ENCODE data around the gene CDKN1C.
A peak's percentile ranks its signal among the peaks of the same experiment; 100 is the strongest.

Gene CDKN1C

DNA sequence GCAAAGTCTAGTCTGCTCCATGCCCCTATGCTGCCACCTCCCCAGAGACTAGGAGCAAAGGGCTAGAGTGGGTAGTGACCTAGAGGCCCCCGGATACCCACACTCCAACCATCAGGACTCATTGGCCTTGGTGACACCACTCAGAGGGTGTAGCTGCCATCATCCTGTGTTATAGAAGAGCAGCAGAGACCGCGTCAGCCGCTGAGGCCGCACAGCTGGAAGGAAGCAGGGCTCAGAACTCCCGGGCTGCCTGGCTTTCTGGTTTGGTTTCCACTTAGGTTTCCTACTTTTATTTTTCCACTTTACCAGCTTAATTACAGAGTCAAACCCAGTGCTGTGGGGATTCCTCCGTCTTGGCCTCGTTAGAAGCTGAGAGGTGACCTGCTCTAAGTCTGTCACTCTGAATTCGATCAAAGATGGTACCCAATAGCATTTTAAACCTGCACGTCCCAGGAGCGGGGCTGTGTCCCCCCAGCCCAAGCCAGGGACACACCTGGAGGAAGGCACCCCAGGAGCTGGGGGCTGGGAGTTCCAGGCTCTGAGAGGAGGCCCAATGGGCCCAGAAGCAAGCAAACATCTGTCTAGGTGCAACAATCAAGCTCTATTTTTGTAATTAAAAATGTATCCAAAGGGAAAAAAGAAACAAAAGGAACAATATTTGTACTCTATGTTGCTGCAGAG is 2.1 kb upstream of the CDKN1C start:
- peak; percentile 22 for DNase-seq

DNA sequence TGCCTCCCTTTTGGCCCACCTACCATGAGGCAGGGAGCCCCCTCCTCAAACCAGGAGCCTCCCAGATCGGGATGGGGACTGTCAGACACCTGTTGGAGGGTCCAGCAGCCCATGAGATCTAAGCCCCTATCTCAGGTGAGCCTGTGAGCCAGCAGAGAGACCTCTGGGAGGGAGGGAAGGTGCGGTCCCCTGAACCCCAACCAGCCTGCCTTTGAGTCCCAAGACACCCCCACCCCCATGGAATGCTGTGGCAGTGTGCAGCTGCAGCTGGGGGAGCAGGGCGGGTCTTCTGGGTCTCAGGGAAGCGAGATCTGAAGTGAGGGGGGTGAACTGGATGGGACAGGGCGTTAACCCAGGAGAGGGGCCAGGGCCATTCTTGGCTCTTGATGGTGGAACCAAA is 1.4 kb upstream of the CDKN1C start:
- DNase-seq = no peak

DNA sequence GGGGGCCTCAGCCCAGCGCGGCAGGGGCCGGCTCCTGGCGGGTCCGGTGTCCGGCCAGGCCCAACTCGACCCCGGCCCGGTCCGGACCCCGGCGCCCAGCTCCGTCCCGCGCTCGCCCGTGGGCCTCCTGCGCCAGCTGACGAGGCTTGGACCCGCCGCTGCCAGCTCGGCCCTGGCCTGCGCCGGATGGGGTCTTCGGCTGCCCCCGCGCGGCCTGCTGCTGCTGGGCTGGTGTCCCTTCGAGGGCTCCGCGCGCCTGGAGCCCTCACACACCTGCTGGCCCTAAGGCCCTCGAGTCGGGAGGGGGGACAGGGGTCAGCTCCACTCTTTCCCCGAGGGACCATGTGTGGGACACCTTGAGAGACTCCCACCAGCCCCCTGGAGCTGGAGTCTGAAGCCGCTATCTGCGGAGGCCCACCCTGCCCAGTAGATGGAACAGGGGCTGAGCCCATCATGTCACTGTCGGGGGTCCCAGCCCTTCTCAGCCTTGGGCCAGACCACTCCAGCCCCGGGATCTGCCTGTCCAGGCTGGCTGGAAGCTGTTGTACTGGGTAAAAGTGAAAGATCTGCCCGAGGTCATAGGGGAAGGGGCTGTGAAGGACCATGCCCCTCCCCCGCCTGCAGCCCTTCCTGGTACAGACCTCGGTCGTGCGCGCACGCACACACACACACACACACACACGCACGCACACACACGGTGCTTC is 768 bp upstream of the CDKN1C start:
- peak; percentile 64 for DNase-seq

DNA sequence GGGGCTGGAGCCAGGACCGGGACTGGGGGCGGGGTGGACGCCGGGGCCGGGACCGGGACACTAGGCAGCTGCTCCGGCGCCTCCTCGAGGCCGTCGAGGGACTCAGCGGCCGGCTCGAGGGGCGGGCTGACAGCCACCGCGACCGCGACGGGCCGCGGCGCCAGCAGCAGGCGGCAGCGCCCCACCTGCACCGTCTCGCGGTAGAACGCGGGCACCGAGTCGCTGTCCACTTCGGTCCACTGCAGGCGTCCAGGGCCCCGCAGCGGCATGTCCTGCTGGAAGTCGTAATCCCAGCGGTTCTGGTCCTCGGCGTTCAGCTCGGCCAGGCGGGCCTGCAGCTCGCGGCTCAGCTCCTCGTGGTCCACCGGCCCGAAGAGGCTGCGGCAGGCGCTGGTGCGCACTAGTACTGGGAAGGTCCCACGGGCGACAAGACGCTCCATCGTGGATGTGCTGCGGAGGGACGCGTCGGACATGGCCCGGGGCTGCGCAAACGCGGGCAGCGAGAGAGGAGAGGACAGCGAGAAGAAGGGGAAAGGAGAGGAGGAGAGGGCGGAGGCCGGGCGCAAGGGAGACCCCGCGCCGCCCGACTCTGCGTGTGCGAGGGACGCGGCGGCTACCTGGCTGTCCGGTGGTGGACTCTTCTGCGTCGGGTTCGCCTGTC is 428 bp downstream of the CDKN1C start:
- DNase-seq = peak; percentile 53

DNA sequence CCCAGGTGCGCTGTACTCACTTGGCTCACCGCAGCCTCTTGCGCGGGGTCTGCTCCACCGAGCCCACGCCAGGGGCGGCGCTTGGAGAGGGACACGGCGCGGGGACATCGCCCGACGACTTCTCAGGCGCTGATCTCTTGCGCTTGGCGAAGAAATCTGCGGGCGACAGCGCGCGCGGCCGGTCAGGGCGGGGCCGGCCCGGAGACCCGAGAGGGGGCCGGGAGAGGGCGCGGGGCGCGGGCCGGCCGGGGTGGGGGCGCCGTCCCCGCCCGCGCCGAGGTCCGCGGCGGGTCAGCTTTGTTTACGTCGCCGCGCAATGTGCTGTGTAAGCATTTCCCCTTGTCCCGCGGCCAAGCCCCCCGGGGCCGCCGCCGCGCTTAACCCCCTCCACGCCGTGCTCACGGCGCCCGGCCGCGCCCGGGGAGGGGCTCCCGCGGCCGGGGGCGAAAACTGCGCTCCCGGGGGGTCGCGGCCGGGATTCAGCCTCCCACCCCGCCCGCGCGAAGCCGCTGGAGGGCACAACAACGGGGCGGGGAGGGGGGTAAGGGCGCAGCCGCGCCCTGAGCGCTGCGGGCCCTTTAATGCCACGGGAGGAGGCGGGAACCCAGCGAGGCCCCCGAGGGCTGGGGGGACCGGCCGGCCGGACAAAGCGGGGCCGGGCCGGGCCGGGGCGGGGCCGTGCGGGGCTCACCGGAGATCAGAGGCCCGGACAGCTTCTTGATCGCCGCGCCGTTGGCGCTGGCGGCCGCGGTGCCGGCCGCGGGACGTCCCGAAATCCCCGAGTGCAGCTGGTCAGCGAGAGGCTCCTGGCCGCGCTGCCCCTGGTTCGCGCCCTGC is 1.4 kb downstream of the CDKN1C start:
- DNase-seq = peak; percentile 22

DNA sequence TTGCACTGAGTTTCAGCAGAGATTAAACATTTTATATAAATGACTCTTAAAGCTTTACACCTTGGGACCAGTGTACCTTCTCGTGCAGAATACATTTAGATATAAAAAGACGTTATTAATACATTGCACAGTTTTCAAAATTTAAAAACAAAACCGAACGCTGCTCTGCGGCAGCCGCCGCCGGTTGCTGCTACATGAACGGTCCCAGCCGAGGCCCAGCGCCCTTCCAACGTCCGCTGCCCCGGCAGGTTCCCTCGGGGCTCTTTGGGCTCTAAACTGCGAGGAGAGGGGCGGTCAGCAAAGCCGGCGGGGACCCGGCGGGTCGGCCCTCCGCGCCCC is 2.0 kb downstream of the CDKN1C start:
- DNase-seq = no peak

DNA sequence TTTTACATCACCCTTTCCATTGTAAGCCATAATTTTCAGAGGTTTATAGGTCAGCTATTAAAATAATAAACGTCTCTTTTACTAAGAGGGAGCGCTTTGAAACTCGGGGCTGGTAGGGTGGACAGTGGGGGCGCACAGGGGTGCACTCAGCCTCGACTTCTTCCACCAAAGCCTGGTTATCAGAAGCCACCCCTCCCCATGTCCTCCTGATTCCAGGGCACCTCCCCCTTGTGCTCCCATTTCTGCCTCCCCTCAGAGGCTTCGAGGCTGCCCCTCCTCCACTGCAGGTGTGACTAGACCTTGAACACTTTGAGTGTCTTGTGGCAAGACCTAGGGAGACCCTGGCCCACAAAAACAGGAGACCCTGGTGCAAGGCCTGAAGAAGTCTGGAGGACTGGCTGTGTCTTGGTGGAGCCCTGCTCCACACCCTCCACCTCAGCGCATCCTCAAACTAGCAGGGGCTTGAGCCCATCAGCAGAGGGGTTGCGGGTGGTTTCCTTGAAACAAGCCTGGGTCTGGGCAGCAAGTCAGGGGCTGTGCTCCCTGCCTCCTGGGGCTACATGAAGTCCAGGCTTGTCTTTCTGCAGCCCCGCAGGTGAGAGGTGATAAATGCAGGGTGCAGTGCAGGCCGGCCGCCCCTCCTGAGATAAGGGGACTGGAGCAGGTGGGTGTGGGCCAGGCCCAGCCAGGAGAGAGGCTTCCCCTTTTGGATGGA is 3.0 kb downstream of the CDKN1C start:
- no peak for DNase-seq

DNA sequence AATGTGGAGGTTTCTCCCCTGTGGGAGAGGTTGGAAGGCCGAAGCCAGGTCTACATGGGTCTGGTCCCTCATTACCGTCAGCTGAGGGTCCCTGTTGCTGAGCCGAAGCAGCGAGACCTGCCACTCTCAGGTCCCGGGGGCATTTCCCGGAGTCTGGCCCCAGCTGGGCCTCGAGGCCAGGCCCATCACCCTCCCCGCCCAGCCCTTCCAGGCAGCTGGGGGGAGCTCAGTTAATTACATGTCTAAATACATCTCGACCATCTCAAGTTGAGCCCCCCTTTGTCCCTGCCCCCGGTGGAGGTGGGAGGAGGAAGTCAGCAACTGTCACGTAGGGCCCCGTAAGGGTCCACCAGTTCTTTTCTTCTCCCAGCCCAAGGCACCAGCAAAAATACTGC is 3.6 kb downstream of the CDKN1C start:
- no peak for DNase-seq

DNA sequence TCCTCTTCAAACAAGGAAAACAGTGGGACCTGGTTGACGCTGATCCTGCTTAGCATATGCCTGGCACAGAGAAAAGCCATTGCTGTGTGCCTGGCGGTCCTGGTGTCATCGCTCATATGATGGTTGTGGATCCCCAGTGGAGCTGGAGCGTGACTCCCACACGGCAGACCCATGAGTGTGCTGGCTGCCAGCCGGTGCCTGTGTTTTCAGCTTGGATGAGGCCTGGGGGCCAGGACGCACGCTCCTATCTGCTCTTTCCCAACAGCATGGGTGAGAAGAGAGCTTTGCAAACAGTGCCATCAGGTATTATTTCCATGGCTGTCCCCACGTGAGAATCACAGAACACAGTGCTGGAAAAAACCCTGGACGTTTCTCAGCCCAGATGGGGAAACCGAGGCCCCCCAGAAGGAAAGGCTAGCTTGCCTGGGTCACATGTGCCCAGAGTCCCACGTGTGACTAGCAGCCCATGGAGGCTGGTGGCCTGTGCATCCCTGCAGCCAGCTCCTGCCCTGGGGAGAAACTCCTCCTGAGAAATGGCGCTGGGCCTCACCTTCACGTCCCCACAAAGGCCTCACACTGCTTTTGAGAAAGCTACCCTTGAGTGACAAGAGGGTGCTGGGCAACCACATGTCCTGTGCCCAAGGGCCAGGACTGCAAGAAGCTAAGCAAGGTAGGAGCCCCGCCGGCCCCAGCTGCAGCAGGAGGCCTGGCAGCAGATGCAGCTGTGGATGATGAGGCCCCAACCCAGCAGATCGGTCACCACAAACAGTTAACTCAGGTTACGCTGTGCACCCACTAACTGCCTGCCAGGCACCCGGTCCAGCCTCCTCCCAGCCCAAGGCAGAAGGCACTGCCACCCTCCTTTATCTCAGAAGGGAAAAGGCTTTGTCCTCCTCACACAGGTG is 4.2 kb downstream of the CDKN1C start:
- DNase-seq = no peak

DNA sequence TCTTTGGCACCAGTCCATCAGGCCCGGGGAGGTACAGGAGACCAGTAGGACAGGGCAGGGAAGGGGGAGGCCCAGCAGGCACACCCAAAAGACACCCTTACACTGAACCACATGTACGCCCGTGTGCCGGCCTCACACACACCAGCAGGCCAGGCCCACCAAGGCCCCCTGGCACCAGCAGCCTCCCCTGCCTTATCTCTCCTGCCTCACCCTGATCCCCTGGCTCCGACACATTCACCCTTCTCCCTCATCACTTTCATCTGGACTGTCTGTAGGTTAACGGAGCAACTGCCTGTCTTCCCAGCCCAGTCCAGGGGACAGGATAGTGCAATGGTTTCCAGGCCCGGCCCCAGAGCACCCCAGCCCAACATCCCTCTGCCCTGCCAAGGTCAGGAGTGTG is 4.9 kb downstream of the CDKN1C start:
- no peak for DNase-seq

DNA sequence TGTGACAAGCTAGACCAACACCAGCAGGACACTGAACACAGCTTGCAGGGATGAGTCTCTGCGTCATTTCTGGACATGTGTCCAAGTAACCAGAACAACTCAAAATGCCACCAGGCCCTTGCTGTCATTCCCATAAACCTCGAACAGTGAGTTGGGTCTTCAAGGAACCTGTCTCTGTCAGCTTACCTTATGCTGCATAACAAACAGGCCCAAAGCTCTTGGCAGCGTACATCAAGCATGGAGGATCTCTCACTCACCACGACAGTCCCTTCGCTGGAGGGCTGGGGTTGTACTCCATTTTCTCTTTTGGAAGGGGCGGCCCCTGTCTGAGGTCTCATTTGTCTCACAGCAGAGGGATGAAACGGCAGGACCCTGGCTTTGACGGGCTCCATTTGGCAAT is 6.8 kb downstream of the CDKN1C start:
- no peak for DNase-seq

DNA sequence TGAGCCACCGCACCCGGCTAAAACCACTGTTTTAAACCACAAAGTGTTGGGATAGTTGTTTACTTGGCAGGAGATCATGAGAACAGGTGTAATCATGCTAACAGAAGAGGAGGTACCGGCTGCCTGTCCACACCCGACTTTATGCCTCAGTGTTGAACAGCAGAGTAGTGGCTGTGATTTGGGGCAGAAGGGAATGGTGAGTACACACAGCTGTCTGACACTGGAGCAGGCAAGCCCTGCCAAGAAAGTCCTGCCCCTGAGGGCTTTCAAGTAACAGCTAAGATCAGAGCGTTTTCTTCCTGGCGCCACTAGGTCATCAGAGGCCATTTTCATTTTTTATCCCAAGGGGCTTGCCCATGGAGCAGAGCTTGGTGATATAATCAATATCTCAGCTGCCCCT is 8.1 kb downstream of the CDKN1C start:
- no peak for DNase-seq

DNA sequence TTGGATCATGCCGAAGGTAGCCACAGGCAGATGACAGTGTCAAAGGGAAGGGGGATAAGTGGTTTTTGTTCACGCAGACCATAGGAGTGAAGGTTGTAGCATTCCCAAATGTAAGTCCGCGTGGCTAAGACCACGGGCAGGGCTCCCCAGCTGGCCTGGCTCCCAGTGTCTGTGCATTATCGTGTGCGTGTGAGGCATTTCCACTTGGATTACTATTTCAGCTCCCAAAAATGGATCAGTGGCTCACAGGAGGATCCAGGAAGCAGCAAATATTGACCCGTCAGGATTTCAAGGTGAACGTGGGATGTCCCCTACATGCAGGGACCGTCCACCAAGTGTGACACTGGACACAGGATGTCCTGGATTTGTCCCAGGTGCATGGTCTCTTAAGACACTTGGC is 10.6 kb downstream of the CDKN1C start:
- DNase-seq = no peak

DNA sequence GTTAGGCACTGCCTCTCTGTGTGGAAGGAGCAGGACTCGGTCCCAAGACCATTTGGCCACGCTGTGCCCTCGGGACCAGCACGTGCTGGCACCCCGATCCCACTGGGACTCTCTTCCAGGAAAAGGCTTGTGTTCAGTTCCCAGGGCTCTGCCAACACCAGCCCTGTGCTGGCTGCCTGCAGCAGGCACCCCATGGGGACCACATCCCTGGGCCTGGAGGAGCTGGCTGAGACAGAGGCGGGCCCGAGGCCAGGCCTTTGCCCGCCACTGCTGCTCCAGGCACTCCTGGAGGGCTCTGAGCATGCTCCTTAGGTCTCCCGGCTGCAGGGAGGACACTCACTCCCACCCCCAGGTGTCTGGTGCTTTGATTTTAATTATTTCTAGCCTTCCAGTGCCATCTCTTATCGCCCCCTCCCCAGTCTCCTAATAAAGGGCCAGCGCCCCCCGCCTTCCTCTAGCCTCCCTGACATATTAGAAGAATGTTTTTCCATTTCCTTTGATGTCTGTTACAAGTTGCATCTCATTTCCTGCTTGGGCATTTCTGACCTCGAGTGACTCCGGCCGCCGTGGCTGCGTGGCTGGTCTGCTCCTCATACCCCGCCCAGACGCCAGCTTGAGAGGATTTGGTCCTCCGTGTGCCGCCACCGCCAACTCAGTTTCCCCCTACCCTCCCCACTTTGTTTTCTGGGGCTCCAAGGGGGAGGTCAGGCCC is 14.4 kb downstream of the CDKN1C start:
- no peak for DNase-seq

DNA sequence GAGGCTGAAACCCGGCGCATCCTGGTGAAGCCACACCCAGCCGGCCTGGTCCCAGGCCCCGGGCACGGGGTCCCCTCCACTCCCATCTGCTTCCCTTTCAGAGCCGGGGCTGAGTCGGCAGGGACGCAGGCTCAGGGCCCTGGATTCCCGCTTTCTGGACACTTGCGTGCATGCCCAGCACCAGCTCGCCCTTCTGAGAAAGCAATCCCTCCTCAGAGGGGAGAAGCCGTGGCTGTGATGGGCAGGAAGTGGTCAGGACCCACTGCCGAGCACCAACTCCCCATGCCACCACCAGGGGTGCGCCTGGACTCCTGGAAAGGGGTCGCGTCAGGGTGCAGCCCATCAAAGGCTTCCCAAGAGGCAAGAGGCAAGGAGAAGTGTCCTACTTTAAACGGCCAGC is 15.1 kb downstream of the CDKN1C start:
- DNase-seq = no peak

DNA sequence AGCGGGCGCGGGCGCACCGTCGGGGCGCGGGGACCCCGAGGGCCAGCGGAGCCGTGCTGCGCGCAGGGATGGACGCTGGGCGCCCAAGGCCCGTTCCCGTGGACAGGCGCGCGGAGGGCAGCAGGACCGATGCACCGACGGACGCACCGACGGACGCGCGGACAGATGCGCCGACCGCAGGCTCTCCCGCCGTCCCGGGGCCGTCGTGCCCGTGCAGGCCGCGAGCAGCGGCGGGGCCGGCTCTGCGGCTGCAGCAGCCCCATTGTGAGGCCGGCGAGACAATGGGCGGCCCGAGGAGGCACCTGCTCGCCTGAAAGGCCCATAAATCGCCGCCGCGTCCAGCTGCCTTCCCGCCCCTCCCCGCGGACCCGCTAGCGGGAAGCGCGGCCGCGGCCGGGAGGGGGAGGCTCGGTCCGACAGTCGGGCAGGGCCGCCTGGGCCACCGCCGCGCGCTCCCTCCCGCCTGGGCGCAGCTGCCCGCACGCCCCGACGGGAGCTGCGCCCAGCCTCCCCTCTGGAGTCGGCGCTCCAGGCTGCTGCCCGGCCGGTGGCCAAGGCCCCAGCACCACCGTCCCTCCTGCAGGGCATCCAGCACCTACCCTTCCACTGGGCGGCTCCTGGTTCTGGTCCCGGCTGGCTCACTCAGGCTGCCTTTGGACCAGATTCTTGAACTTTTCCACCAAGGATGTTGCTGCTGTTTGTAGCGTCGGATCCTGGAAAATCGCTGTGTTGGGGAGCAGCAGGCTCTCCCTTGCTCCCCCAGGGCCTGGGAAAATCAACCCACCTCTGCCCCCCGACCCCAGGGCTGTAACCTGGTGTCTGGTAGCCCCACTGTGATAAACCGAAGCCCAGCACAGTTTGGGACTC is 15.8 kb downstream of the CDKN1C start:
- no peak for DNase-seq

DNA sequence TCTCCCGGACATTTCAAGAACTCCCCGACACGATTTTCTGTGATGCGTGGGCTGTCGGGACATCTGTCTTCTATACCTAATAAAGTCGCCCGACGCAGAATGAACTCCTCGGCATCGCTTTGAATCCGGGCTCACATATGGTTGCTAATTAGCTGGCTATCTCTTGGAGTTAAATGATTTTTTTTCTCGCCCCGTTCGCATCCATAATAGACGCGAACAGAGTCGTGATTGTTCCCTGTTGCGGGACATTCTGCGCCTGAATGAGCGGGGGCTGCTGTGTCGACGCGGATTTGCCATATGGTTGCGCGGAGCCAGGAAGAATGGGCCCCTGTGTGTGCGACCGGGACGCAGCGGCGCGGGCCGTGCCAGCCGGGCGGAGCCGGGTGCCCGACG is 16.4 kb downstream of the CDKN1C start:
- no peak for DNase-seq

DNA sequence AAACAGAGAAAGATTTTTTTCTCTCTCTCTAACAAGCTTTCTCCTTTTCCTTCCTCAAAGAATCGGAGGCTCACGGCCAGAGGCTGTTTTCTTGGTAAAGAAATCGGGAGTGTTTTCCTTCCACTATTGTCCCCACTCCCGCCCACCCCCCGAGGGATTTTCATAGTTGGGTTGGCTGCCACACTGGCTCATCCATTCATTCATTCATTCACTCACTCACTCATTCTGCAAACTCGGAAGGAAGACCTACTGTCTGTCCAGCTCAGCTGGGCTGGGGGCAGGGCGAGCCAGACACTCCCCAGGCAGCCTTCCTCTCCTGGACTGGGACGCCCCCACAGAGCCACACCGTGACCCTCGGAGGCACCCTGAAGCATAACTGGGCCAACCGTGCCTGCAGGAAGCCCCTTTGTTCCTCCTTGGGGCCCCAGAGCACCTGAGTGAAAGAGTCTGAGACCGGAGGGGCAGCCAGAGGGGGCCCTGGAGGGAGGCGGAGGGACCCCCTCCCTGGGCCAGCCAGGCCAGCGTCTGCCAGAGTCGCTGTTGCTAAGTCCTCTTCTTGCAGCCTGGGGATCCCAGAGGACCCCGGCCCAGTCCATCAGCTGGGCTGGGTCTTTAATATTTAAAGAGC is 17.0 kb downstream of the CDKN1C start:
- no peak for DNase-seq

DNA sequence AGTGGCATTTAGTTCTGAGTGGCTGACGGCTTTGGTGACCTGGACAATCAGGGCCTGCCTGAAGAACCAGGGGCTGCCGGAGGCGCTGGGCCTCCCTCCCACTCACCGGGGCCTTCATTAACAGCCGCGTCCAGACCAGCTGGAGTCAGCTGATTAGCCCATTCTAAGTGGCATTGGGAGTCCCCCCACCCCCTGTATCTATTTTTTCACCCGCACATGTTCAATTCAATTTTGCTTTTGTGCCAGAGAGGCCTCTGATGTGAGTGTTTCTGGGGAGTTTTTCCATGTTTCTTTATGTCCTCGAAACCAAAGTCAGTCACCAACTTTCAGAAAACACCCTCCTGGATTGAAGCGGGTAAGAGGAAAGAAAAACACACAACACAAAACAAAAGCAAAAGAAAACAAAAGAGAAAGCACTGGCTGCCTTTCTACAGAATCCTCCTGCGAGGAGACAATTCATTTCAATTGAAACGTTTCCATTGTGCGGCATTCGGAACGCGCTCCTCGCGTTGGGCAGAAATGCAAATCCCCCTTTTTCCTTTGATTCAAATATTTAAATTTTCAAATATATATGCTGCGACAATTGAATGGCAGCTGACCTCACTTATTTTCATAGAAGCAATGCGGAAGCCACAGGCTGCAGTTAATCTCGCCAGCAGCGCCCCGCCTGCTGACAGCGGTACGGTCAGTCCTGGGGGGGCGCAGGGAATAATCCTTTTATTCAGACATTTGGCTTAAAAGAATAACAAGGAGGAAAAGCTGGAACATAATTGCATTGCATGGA is 17.7 kb downstream of the CDKN1C start:
- DNase-seq = no peak
